Kidney glomerular epithelial cell (primary cell): ENCODE measurements around the gene WDR6.

Experiments used
- DNase-seq: peaks from one replicate; lab custom pipeline; 2025; lab: John Stamatoyannopoulos, UW

WDR6 gene, protein sequence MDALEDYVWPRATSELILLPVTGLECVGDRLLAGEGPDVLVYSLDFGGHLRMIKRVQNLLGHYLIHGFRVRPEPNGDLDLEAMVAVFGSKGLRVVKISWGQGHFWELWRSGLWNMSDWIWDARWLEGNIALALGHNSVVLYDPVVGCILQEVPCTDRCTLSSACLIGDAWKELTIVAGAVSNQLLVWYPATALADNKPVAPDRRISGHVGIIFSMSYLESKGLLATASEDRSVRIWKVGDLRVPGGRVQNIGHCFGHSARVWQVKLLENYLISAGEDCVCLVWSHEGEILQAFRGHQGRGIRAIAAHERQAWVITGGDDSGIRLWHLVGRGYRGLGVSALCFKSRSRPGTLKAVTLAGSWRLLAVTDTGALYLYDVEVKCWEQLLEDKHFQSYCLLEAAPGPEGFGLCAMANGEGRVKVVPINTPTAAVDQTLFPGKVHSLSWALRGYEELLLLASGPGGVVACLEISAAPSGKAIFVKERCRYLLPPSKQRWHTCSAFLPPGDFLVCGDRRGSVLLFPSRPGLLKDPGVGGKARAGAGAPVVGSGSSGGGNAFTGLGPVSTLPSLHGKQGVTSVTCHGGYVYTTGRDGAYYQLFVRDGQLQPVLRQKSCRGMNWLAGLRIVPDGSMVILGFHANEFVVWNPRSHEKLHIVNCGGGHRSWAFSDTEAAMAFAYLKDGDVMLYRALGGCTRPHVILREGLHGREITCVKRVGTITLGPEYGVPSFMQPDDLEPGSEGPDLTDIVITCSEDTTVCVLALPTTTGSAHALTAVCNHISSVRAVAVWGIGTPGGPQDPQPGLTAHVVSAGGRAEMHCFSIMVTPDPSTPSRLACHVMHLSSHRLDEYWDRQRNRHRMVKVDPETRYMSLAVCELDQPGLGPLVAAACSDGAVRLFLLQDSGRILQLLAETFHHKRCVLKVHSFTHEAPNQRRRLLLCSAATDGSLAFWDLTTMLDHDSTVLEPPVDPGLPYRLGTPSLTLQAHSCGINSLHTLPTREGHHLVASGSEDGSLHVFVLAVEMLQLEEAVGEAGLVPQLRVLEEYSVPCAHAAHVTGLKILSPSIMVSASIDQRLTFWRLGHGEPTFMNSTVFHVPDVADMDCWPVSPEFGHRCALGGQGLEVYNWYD

DNA sequence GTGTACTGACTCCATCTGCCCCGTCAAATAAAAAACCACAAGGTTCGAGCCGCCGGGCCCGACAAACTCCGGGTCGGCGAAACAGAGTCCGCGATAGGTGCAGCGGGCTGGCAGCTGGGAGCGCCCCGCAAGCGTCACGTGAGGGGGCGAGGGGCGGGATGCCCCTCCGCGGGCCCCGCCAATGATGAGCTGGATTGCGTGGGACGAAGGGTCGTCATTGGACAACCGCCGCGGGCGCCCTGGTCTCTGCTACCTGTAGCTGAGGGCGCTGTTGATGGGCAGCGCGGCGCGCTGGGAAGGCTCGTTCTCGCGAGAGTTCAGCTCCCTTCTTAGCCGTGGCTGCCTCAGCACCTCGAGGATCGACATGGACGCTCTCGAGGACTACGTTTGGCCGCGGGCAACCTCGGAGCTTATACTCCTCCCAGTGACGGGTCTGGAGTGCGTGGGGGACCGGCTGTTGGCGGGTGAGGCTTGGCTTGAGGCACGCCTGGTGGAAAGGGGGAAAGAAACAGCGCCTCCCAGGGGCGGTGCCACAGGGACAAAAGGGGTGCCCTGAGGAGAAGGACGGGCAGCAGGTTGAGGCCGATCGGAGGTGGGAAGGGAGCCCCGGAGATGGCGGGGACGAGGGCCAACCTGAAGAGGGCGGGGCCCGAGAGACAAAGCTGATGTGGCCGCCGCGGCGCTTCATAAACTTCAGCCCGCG is at the start of gene WDR6:
Gene WDR6 (plus strand): TSS at position 324 of the 703 bp plus-strand sequence. CDS start 41 bp downstream, at position 365.
- peak; percentile 96 for DNase-seq

GRCh38 chr3:48960841-48961413 is 46.3 kb upstream of the WDR6 start:
- DNase-seq = no peak

- DNase-seq = no peak
Observed at GRCh38 chr3:48962340-48962739, 44.9 kb upstream of the WDR6 start.

DNA sequence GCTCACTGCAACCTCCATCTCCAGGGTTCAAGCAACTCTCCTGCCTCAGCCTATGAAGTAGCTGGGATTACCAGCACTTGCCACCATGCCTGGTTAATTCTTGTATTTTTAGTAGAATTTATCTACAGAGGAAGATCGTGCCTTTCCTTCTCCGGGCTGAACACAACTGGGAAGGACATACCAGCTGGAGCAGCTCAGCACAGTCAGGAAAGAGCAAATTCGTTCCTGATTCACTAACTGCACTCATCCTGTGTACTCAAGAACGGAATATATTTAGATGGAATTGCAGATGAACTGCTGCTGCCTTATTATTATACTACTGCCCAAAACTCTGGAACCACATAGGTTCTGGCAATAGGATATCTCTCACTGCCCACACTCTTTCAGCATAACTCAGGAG is 44.3 kb upstream of the WDR6 start:
- no peak for DNase-seq

DNA sequence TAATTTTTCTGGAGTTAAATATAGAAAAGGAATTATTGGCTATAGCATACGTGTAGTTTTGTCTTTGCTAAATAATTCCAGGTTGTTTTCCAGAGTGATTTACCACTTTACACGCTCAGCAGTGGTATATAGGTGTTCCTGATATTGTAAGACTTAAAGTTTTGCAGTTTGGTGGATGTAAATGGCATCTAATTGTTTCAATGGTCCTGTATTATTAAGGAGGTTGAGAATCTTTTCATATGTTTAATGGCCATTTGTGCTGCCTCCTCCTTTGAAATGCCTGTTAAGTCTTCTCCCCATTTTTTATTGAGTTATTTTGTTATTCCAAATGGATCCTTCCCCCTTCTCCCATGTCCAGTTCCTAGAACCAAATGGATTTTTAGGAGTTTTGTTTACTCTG is 43.6 kb upstream of the WDR6 start:
- no peak for DNase-seq

DNA sequence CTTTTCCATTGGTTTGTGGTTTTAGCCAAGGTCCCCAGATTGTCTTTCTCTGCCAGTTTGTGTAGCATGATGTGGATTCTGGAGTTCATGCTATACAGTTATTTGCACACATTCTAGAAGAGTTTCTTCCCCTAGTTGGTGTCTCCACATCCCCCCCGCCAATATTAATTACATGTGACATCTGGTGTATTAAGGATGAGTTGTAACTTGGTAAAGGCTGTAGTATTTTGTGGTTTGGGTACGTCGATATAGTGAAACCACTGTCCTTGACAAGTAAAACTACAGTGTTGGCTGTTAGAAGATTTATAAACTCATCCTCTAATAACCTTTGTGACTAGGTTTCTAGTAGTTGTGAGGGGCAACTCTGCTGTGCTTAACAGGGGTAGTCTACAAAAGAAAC is 40.8 kb upstream of the WDR6 start:
- no peak for DNase-seq

- no peak for DNase-seq
Observed at GRCh38 chr3:48966876-48967361, 40.3 kb upstream of the WDR6 start.

- DNase-seq = no peak
Observed at GRCh38 chr3:48970586-48970985, 36.6 kb upstream of the WDR6 start.

- DNase-seq = no peak
Observed at GRCh38 chr3:48974076-48974864, 32.9 kb upstream of the WDR6 start.

DNA sequence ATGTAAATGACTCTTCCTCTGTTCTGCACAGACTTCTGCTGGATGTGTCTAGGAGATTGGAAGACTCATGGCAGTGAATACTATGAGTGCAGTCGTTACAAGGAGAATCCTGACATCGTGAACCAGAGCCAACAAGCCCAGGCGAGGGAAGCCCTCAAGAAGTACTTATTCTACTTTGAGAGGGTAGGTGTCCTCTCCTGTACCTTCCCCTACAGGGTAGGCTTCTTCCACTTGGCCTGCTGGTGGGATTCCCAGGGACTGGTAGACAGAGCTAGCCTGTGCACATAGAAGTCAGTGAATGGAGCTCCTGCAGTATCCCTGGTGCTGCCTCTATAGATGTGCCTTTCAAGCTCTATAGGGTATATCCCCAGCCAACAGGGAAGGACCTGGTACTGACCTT is 27.7 kb upstream of the WDR6 start:
- DNase-seq = no peak

DNA sequence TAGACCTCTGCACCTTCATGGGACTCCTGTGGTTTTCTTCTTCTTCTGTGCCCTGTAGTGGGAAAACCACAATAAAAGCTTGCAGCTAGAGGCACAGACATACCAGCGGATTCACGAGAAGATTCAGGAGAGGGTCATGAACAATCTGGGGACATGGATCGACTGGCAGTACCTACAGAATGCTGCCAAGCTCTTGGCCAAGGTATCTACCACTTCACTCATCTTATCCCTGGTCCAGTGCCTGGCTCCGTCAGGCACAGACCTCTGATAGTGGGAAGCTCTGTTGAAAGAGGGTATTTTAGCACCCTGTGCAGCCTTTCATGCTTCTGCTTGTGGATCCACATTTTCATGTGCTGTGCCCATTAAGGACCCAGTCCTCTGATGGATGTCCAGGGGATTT is 26.9 kb upstream of the WDR6 start:
- DNase-seq = no peak

DNA sequence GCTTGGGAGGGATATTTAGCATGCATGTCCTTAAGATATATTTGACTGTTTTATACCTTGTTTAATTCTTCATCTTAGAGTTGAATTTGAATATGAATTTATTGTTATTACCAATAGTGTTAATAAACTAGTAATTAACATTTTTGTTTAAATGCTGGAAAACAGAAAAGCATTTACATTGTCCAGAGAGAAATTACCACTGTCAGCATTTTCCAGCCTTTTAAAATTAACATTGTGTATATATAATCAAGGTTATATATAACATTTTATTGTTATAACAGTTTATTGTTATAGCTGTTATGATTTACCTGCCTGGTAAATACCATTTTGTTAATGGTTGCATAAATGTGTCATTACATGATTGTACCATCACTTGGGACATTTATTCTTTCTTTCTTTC is 25.2 kb upstream of the WDR6 start:
- DNase-seq = no peak

GRCh38 chr3:48982686-48983085 is 24.5 kb upstream of the WDR6 start:
- no peak for DNase-seq

GRCh38 chr3:48983096-48983495 is 24.1 kb upstream of the WDR6 start:
- no peak for DNase-seq

DNA sequence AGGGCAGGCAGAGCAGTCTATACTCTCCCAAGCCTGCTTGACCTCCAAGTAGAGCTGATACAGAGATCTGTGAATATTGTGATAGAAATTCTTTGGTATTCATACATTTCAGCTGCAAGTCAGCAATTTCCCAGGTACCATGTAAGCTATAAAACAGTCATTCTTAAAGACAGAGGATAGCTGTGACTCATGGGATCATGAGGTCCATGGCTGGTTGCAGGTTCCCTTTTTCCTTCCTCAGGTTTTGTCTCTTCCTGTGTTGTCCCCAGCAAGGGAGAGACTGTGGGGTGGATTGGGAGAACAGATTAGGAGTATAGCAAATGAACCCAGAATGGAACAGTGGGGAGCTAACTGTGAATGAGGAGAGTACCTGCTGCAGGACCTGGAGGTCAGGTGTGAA is 22.5 kb upstream of the WDR6 start:
- DNase-seq = peak; percentile 10

GRCh38 chr3:48985831-48986376 is 21.3 kb upstream of the WDR6 start:
- DNase-seq = no peak

DNA sequence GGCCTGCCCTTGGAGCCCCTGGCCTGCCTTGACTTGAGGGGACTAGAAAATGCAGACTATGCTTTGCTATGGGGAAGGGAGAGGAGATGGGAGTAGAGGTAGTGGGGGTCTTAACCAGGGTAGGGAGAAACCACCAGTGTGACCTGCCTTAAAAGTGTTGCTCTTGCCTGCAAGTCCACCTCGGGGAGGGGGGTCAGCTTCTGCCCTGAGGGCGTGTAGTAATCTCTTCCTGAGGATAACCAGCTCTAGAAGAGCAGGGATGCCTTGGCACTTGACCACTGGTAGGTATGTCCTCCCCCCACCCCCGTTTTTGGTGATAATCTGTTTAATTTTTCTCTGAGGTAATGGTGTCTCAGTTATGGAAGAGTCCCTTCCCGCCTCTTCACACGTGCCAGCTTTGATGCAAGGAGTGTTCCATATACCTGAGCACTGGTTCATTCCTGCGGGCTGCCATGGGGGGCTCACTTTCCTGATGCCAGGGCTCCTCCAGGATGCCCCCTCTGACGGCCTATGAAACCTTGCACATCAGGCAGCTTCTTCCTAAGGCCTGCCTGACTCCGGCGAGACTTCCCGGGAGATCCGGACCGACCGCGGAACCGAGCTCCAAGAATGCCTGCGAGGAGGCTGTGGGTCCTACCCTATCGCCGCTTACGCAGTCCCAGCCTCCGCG is 17.9 kb upstream of the WDR6 start:
- no peak for DNase-seq

- DNase-seq = peak; percentile 88
Observed at GRCh38 chr3:48989796-48990635, 17.2 kb upstream of the WDR6 start, which contains the start of gene P4HTM. P4HTM (plus strand) TSS chr3:48990241; CDS start chr3:48990257, 16 bp downstream.
